NCI-H1092 treated with DMSO at 0.1 percent for 48 hours (cell line): ENCODE data around the gene SNRPD3.
A peak's percentile ranks its signal among the peaks of the same experiment; 100 is the strongest.
"Not testable (repeated sequence)": the region's sequence is repeated elsewhere in the genome, so short reads cannot be mapped to it uniquely, and the experiment has no call there.

ENCODE experiments used
- DNase-seq: peaks from one replicate; lab custom pipeline; 2025; lab: John Stamatoyannopoulos, UW

SNRPD3 gene

DNA sequence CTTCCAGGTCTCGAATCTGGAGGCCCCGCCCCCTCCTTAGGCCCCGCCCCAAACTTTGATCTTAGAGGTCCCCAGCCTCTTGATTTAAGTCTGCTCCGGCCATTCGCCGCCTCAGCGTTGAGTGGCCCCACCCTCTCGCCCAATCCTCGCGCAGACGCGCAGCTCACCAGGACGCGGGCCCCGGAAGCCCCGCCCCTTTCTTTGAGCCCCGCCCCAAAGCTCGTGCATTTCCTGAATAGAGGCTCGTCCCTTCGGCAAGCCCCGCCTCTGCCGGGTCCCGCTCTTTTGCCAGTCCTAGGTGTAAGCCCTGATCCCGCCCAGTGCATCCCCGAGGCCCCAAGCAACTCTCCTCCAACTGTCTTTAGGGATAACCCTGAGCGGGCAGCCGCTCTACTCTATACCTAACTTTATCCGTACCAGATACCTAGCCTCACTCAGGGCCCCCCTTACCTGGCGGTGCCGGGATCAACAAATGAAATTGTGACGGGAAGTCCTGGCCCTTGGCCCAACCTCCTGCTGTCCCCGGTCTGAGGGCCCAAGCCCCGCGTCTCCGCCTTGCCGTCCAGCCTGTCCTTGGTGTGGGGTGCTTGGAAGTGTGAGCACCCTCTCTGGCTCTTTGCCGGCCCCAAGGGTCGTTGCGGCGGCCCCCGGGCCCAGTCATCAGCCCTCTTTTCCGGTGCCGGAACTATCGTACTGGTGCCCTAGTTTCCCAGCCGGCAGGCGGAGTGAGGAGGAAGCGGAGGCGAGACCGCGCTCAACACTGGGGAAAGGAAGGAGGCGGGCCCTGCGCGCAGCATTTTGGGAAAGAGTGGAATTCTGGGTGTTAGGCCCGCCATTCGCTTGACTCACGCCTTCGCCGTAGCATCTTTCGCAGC lies at the start of gene SNRPD3:
TSS of gene SNRPD3 (plus strand) at position 835 of the 875 bp plus-strand sequence. CDS start 1,676 bp downstream, outside the sequence.
- DNase-seq = peak; percentile 98

- peak; percentile 88 for DNase-seq
Observed at GRCh38 chr22:24506802-24507438, 48.9 kb upstream of the SNRPD3 start.

DNA sequence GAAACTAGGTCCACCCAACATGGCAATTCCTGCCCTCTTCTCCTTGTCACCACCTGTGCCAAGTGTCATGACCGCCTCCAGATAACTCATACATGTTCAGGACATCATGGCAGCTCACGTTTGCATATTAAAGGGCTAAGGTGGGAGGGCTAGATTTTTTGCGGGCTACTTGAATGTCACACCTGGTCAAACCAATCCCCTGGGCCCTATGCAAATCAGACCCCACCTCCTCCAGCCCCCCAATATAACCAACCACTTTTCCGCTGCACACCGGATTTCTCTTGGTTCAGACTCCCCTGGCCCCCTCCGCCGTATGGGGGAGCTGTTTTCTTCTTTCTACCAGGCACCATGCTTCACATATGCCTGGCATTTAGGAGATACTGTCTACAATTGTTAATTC lies 48.1 kb upstream of the SNRPD3 start:
- DNase-seq = no peak

- no peak for DNase-seq
Observed at GRCh38 chr22:24510637-24511625, 44.9 kb upstream of the SNRPD3 start.

DNA sequence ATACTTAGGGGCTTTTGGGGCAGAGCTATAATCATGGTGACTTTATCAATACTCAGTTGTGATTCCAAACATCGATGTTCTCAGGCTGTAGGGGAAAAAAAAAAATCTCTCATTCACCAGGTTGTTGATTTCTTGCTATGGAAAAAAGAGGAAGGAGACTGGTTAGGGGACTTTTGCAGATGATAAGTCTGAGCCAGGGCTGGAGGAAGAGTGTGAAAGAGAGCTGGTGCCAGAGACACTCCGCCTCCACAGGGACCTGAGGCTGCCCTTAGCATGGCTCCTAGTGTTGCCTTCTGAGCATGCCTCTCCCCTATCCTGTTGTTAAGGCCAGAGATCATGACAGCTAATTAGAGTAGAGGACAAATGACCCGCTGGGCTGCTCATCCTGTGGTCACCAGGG lies 43.8 kb upstream of the SNRPD3 start:
- DNase-seq = no peak

- DNase-seq = no peak
Observed at GRCh38 chr22:24513378-24514240, 42.2 kb upstream of the SNRPD3 start.

DNA sequence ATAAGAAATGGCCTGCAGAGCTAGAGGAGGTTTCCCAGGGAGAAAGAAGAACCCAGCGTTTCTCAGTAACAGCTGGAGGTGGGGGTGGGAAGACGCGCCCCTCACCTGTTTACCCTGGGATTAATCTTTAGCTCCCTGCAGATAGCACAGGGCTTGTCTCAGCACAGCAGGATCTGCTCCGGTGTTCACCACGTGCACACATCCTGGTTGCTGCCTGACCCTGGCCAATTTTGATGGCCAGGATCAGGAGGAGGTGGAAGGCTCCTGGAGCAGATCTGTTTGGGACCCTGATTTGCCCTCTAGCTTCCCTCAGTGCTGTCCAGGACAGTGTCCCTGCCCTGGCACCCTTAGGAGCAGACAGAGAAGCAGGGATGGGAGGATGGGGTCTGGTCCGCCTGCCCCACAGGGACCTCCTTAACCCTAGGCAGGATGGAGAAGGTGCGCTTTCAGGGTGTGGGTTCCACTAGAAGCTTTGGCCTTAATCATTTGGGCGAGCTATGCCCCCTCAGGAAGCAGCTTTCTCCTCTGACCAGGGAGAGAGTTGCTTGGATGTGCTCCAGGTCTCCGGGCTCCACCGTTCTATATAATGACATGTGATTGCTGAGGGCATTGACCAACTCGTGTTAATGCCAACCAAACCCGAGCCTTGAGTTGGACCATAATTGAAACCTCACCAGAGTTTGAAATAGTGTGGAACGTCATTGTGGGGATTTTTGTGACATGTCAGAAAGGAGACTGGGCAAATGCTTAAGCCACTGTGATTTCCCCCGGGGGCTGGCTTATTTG lies 41.4 kb upstream of the SNRPD3 start:
- no peak for DNase-seq

DNA sequence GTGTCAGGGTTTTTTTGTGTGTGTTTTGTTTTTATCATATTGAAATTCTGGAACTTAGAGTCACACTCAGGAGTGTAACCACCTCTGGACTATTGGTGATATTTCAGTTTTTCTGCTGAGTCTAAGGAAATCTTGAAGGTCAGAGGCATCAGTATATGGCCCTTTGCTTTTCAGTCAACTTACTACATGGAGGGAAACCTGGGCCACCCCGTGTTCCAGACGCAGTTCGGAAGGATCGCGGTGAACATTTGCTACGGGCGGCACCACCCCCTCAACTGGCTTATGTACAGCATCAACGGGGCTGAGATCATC lies 40.8 kb upstream of the SNRPD3 start:
- DNase-seq = no peak

DNA sequence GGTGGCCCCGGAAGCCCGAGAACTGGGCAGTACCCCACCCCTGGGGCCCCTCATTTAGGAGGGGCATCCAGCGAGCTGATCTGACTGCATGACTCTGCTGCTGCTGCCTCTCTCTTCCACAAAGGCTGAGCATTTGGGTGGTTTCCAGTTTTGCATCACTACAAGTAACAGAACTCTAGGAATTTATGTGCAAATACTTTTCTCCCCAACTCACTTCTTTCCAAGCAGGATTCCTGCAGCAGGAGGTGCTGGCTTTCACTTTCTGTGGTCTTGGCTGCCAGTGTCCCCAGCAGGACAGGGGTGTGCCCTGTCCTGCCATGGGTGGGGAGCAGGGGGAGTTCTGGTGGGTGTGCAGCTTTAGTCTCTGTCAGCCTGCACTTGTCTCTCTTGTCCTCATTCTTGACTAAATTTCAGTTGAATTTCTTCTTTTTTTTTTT lies 39.5 kb upstream of the SNRPD3 start:
- DNase-seq = no peak

DNA sequence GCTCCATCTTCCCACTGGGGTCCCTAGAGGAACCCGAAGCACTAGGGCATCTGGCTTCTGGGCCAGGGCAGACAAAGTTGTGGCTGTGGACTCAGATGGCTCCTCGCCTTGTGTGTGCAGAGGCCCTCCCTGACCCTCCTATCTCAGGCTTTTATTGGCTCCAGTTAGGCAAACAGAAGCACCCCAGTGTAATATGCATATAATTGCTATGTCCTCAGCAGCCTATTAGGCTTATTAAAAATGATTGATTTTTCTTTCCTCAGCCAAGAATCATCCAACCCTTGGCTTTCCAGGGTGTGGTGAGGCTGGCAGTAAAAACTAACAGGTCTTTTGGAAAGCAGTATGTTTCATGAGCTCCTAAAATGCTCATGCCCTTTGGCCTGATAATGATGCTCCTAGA lies 38.4 kb upstream of the SNRPD3 start:
- peak; percentile 43 for DNase-seq

DNA sequence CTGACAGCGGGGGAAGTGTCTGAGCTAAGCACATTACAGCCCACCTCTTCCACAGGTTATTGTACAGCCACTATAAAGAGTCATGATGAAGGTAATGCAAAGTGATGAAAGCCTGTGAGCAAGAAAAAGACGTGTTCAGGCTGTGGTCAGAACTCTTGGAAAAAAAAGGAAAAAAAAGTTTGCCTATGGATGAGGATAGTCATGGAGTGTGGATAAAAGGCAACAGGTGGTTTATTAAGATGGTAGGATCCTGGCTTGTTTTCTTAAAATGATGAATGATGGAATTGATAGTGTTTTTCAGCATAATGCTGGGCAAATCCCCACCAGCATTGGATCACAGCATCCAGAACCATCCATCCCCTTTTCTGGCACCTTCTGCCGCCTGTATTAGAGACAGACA lies 37.6 kb upstream of the SNRPD3 start:
- no peak for DNase-seq

DNA sequence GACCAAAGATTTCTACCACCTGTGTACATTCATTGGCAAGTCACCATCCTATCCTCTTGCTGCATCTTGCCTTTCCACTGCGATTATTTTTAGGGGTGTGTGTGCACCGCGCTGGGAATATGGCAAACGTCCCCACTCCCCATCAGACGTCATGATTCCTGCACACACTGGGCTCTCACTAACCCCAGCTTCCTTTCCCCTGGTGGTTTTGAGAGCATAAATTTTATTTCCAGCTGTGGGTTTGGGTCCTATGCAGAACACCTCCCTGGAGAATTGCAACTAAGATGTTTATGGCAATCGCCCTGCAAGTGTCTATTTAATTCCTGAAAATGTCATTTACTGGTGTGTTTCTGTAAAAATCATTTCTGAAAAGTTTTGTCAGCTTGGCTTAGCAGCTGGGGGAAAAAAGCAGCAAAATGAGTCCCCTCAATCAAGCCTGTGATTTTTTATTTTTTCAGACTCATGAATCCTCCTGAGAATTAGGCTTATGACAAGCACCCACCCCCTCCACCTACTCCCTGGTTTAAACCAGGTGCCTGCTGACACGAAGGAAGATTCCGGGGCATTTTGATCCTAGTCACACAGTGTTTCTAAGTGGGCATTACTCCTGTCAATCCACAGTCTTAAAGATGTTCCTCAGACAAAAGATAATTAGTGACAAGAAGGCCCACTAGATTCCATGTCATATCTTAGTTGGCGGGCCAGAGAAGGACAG lies 36.9 kb upstream of the SNRPD3 start:
- no peak for DNase-seq

GRCh38 chr22:24519496-24519895 lies 36.3 kb upstream of the SNRPD3 start:
- no peak for DNase-seq

GRCh38 chr22:24521791-24522245 lies 34.0 kb upstream of the SNRPD3 start:
- peak; percentile 83 for DNase-seq

GRCh38 chr22:24523873-24524272 lies 31.9 kb upstream of the SNRPD3 start:
- no peak for DNase-seq

GRCh38 chr22:24525416-24526037 lies 30.3 kb upstream of the SNRPD3 start:
- peak; percentile 59 for DNase-seq

DNA sequence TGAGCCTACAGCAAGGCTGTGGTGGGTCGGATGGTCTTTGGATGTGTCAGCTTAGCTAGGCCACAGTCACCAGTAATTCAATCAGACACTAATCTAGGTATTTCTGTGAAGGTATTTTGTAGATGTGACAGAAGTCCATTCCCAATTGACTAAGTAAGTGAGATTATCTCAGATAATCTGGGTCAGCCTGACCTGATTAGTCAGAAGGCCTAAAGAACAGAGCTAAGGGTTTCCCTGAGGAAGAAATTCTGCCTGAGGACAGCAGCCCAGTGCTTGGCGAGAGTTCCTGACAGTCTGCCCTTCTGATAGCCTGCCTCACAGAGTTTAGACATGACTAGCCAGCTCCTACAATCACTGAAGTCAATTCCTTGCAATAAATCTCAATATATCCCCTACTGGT lies 29.6 kb upstream of the SNRPD3 start:
- DNase-seq = no peak

DNA sequence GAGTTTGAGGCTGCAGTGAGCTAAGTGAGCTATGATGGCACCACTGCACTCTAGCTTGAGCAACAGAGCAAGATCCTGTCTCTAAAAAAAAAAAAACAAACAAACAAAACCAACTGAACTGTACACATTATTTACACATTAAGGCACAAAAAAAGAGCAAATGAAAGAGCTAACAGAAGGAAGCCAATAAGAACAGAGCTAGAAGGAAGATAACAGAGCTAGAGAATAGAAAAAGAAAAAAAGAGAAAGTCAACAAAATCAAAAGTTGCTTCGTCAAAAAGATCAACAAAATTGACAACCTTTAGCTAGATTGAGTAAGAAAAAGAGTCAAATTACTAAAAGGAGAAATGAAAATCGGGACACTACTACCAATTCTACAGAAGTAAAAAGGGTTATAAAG lies 25.9 kb upstream of the SNRPD3 start:
- no peak for DNase-seq

DNA sequence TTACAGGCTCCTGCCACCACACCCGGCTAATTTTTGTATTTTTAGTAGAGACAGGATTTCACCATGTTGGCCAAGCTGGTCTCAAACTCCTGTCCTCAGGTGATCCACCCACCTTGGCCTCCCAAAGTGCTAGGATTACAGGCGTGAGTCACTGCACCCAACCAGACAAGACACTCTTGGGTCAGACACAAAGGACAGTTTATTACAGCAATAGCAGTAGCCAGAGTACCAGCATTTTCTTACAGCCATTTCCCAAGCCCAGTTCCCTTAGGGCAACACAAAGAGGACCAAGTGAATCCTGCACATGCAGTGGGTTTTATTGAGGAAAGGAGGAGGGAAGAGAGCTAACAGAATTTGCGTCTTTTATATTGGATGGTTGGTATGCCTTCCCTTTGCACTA lies 24.8 kb upstream of the SNRPD3 start:
- DNase-seq = not testable (repeated sequence)
